ENCODE measurements around the gene MYO15A.

Gene MYO15A

DNA sequence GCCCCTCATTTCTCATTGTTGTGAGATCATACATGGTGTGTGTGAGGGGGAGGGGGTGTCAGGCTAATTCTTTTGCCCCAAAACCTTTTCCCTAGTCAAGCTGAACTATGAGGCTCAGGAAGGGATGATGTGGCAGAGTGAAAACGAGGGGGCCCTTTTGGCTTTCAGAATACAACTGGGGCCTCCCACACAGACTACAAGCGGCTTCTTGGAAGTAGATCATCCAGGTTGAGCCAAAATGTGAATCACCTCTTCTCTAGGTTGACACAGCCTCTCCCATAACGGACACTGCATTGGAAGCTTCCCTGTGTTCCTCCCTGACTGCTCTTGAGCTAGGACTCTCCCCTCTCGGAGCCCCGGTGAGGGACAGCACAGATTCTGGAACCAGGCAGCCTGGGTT, 72.8 kb downstream of the MYO15A start:
- no peaks in the 10 kb centered on the region for H3K9me3 ChIP-seq (ENCODE audit: control insufficient read depth, insufficient read depth, low read length)
- no peak overlapping the region for H3K9ac ChIP-seq (ENCODE audit: low read depth, low read length)
- H3K27me3 ChIP-seq (ENCODE audit: control insufficient read depth, insufficient read depth, low read length), result no peaks in the 10 kb centered on the region
- H3K36me3 ChIP-seq (ENCODE audit: control insufficient read depth, insufficient read depth, low read length), result peaks cover 6% of the 10 kb centered on the region; the same call in 1 of the 2 replicates
- H3K4me3 ChIP-seq (ENCODE audit: low read depth, low read length), result no peak overlapping the region
- peaks cover 14% of the 10 kb centered on the region for H3K4me1 ChIP-seq (ENCODE audit: control insufficient read depth, insufficient read depth, low read length)
- no peak overlapping the region for H3K27ac ChIP-seq (ENCODE audit: low read depth, low read length)

DNA sequence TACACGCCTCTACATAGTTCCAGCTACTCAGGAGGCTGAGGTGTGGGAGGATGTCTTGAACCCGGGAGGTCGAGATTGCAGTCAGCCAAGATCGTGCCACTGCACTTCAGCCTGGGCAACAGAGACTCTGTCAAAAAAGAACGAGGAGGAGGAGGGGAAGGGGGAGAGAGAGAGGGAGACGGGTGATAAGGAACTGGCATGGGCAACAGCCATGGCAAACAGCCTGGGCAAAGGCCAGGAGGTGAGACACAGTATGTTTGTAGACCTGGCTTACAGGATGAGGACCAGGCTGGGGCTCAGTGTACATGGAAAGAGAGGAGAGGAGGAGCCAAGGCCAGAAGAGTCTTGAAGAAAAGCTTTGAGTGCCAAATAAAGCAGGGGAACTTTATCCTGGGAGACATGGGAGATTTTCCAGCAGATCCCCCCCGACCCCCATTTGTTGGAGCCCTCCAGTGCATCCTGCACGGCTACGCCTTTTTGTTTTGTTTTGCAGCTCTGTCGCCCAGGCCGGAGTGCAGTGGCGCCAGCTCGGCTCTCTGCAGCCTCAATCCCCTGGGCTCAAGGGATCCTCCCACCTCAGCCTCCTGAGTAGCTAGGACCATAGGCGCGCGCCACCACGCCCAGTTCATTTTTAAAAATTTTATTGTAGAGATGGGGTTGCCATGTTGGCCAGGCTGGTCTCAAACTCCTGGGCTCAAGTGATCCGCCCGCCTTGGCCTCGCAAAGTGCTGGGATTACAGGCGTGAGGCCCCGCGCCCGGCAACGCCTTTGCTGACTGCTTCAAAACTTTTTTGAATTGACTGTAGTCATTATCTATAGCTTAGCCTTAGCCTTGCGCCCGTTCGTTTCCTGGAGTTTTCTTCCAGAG, 73.8 kb downstream of the MYO15A start:
- Histone ChIP-seq H3K9ac (ENCODE audit: low read depth, low read length) (peak overlapping the region; percentile 91), H3K4me1 (ENCODE audit: control insufficient read depth, insufficient read depth, low read length) (peaks cover 22% of the 10 kb centered on the region), H3K27me3 (ENCODE audit: control insufficient read depth, insufficient read depth, low read length) (no peaks in the 10 kb centered on the region), H3K27ac (ENCODE audit: low read depth, low read length) (peak overlapping the region; percentile 100), H3K9me3 (ENCODE audit: control insufficient read depth, insufficient read depth, low read length) (no peaks in the 10 kb centered on the region), H3K36me3 (ENCODE audit: control insufficient read depth, insufficient read depth, low read length) (peaks cover 16% of the 10 kb centered on the region; the same call in 1 of the 2 replicates), H3K4me3 (ENCODE audit: low read depth, low read length) (peak overlapping the region; percentile 71)

DNA sequence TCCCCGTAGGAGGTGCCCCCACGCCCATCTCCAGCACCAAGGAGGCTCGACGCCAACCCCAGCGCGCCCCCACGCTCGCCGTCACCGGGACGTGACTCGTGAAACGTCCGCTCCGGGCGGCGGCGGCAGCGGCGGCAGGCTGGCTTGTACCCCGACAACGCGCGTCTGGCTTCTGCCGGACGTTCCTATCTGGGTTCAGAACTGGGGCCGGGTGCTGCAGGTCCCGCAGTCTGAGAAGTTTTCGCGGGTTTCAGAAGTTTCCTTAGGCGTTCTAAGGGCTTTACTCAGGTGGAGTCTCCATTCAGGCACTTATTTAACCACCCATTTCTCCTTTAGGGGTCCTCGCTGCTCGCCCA, 74.4 kb downstream of the MYO15A start:
- Histone ChIP-seq H3K4me3 (ENCODE audit: low read depth, low read length) (peak overlapping the region; percentile 71), H3K4me1 (ENCODE audit: control insufficient read depth, insufficient read depth, low read length) (peaks cover 25% of the 10 kb centered on the region), H3K9ac (ENCODE audit: low read depth, low read length) (peak overlapping the region; percentile 91), H3K9me3 (ENCODE audit: control insufficient read depth, insufficient read depth, low read length) (no peaks in the 10 kb centered on the region), H3K27ac (ENCODE audit: low read depth, low read length) (peak overlapping the region; percentile 100), H3K36me3 (ENCODE audit: control insufficient read depth, insufficient read depth, low read length) (peaks cover 22% of the 10 kb centered on the region), H3K27me3 (ENCODE audit: control insufficient read depth, insufficient read depth, low read length) (no peaks in the 10 kb centered on the region)

DNA sequence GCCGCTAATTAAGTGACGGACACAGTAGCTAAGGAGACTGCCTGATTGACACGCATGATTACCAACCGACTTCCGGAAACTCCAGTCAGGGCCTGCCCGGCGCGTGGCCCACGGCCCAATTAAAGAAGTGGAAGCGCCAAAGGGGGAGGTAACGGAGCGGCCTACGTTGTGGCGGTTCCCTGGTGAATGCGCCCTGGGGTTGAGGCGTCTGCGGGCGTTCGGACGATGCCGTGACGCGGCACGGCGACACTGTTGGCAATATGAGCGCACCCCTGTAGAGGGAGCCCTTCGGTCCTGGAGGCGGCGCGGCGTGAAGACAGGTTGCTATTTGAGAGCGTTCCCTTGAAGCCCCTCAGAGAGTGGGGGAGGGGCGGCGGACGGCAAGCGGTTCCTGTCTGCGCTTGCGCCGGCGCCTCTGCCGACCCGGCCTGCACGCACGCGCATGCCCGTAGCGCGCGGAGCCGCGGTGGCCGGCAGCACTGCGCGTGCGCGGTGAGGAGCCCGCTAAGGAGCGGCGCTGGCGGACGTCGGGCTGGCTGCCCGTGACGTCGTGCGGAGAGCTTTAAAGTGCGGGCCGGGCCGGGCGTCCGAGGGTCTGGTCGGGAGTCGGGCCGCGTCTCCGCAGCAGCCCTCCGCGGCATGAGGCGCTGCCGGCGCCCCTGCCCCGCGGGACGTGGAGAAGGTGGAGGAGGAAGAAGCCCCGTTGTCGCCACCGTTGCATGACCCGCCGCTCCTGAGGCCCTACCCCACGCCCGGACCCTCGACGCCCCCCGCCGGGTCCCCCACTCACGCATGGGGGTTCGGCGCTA, 75.0 kb downstream of the MYO15A start, which contains the start of gene ALKBH5:
Gene ALKBH5, plus strand, starts transcription at position 495 of the 809 bp plus-strand sequence. CDS start 416 bp downstream, outside the sequence.
- Histone ChIP-seq H3K9me3 (ENCODE audit: control insufficient read depth, insufficient read depth, low read length) (no peaks in the 10 kb centered on the region), H3K9ac (ENCODE audit: low read depth, low read length) (peak within 1 kb of the TSS; percentile 91), H3K36me3 (ENCODE audit: control insufficient read depth, insufficient read depth, low read length) (peaks cover 28% of the 10 kb centered on the region), H3K4me3 (ENCODE audit: low read depth, low read length) (peak within 1 kb of the TSS; percentile 71), H3K27ac (ENCODE audit: low read depth, low read length) (peak within 1 kb of the TSS; percentile 100), H3K4me1 (ENCODE audit: control insufficient read depth, insufficient read depth, low read length) (peaks cover 25% of the 10 kb centered on the region), H3K27me3 (ENCODE audit: control insufficient read depth, insufficient read depth, low read length) (no peaks in the 10 kb centered on the region)

DNA sequence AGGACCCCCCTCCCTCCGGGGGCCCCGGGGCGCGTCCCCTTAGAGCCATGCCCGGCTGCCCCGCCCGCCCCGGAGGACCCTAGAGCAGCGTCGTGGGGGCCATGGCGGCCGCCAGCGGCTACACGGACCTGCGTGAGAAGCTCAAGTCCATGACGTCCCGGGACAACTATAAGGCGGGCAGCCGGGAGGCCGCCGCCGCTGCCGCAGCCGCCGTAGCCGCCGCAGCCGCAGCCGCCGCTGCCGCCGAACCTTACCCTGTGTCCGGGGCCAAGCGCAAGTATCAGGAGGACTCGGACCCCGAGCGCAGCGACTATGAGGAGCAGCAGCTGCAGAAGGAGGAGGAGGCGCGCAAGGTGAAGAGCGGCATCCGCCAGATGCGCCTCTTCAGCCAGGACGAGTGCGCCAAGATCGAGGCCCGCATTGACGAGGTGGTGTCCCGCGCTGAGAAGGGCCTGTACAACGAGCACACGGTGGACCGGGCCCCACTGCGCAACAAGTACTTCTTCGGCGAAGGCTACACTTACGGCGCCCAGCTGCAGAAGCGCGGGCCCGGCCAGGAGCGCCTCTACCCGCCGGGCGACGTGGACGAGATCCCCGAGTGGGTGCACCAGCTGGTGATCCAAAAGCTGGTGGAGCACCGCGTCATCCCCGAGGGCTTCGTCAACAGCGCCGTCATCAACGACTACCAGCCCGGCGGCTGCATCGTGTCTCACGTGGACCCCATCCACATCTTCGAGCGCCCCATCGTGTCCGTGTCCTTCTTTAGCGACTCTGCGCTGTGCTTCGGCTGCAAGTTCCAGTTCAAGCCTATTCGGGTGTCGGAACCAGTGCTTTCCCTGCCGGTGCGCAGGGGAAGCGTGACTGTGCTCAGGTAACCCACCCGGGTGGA, 75.8 kb downstream of the MYO15A start:
- peak overlapping the region; percentile 100 for H3K27ac ChIP-seq (ENCODE audit: low read depth, low read length)

DNA sequence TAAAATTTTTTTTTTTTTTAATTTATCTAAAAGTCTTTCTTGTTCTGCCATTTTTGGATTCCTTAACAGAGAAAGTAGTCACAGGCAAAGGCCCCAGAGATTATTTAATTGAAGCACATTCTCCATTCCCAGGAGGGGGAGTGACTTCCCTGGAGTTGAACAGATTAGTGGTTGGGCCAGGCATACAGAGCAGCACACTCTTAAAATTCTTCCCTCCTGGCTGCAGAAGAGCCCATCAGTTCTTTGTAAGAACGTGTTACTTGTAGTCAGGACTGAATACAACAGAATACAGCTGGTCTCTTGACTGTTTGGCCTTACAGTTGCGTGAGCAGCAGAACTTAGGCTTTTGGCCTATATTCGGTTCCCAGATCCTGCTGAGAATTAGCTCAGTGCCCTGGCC, 76.8 kb downstream of the MYO15A start:
- Histone ChIP-seq H3K4me3 (ENCODE audit: low read depth, low read length) (peak overlapping the region; percentile 71), H3K27ac (ENCODE audit: low read depth, low read length) (no peak overlapping the region), H3K9ac (ENCODE audit: low read depth, low read length) (peak overlapping the region; percentile 91; the same call in 1 of the 2 replicates), H3K36me3 (ENCODE audit: control insufficient read depth, insufficient read depth, low read length) (peaks cover 37% of the 10 kb centered on the region), H3K4me1 (ENCODE audit: control insufficient read depth, insufficient read depth, low read length) (peaks cover 25% of the 10 kb centered on the region), H3K9me3 (ENCODE audit: control insufficient read depth, insufficient read depth, low read length) (no peaks in the 10 kb centered on the region), H3K27me3 (ENCODE audit: control insufficient read depth, insufficient read depth, low read length) (no peaks in the 10 kb centered on the region)

More for the DNA sequence above, 75.8 kb downstream of the MYO15A start:
- H3K36me3 ChIP-seq (ENCODE audit: control insufficient read depth, insufficient read depth, low read length), result peaks cover 32% of the 10 kb centered on the region
- peak overlapping the region; percentile 71 for H3K4me3 ChIP-seq (ENCODE audit: low read depth, low read length)
- H3K27me3 ChIP-seq (ENCODE audit: control insufficient read depth, insufficient read depth, low read length), result no peaks in the 10 kb centered on the region
- peaks cover 25% of the 10 kb centered on the region for H3K4me1 ChIP-seq (ENCODE audit: control insufficient read depth, insufficient read depth, low read length)
- no peaks in the 10 kb centered on the region for H3K9me3 ChIP-seq (ENCODE audit: control insufficient read depth, insufficient read depth, low read length)
- peak overlapping the region; percentile 91 for H3K9ac ChIP-seq (ENCODE audit: low read depth, low read length)

DNA sequence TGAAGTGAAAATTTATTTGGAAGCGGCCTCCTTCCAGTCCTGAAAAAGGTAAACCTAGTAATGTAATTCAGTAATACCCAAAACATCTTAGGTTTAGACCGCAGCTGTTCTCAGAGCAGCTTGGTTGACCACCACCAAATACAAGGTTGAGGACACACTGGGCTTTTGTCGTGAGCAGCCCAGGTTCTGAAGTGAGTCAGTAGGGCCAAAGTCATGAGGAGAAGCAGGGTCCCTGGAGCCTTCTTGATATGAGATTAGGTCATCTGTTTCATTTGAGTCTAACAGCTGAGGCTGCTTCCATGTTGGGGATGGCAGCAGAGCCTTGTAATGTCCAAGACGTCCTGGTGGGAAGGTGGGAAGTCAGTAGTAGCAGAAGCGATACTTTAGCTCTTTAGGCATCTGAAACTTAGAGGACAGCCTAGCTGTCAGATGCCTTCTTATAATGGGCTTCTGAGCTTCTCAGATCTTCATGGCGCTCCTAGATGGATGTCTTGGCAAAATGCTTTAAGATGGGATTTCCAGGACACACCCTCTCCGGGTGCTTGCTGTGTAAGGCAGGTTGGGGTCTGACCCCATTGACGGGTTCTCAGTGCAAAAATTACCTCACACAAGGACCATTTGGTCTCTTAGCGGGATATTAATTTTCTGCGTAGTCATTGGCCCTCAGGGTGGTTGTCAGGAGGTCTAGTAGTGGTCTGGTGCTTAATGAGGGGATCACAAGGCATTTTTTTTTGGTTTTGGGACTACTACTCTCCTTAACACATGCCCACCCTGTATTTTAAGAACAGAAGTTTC, 77.5 kb downstream of the MYO15A start:
- Histone ChIP-seq H3K36me3 (ENCODE audit: control insufficient read depth, insufficient read depth, low read length) (peaks cover 42% of the 10 kb centered on the region), H3K27me3 (ENCODE audit: control insufficient read depth, insufficient read depth, low read length) (no peaks in the 10 kb centered on the region), H3K4me1 (ENCODE audit: control insufficient read depth, insufficient read depth, low read length) (peaks cover 25% of the 10 kb centered on the region), H3K4me3 (ENCODE audit: low read depth, low read length) (peak overlapping the region; percentile 71), H3K27ac (ENCODE audit: low read depth, low read length) (no peak overlapping the region), H3K9me3 (ENCODE audit: control insufficient read depth, insufficient read depth, low read length) (no peaks in the 10 kb centered on the region), H3K9ac (ENCODE audit: low read depth, low read length) (no peak overlapping the region)

DNA sequence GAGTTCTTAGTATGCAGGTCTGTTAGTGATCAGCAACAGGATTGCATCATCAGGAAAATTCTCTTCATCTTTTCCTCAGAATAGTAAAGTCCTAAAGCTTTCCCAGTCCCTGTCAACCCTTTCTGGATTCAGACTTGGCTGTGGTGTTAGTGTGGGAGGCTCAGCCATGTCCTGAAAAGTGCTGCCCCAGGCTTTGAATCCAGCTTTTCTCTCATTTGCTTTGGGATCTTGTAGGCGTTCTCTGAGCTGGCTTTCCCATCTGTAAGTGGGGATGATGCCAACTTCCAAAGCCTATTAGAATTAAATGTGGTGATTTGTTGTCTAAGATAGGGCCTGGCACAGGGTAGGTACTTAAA, 78.0 kb downstream of the MYO15A start:
- H3K4me1 ChIP-seq (ENCODE audit: control insufficient read depth, insufficient read depth, low read length), result peaks cover 25% of the 10 kb centered on the region
- H3K9me3 ChIP-seq (ENCODE audit: control insufficient read depth, insufficient read depth, low read length), result no peaks in the 10 kb centered on the region
- H3K9ac ChIP-seq (ENCODE audit: low read depth, low read length), result no peak overlapping the region
- H3K36me3 ChIP-seq (ENCODE audit: control insufficient read depth, insufficient read depth, low read length), result peaks cover 48% of the 10 kb centered on the region
- H3K4me3 ChIP-seq (ENCODE audit: low read depth, low read length), result peak overlapping the region; percentile 71
- no peaks in the 10 kb centered on the region for H3K27me3 ChIP-seq (ENCODE audit: control insufficient read depth, insufficient read depth, low read length)
- H3K27ac ChIP-seq (ENCODE audit: low read depth, low read length), result no peak overlapping the region

DNA sequence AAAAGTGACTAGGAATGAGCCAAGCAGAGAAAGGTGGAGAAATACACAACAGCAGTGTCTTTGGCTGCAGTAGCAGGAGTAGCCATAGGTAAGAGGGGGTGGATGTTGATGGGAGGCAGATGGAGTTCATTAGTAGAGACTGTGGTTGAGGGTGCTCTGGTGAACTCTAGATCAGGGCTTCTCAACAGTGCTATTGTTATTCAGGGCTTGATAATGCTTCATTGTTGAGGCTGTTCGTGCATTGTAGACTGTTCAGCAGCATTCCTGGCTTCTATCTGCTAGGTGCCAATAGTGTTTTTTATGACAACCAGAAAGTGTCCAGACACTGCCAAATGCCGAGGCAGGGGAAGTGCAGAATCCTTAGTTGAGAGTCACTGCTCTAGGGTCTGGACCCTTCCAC, 78.7 kb downstream of the MYO15A start:
- Histone ChIP-seq H3K27me3 (ENCODE audit: control insufficient read depth, insufficient read depth, low read length) (no peaks in the 10 kb centered on the region), H3K4me3 (ENCODE audit: low read depth, low read length) (0 out of 2 replicates have a peak overlapping the region, but pooled peaks have one; percentile 71), H3K9ac (ENCODE audit: low read depth, low read length) (no peak overlapping the region), H3K27ac (ENCODE audit: low read depth, low read length) (no peak overlapping the region), H3K4me1 (ENCODE audit: control insufficient read depth, insufficient read depth, low read length) (peaks cover 25% of the 10 kb centered on the region), H3K36me3 (ENCODE audit: control insufficient read depth, insufficient read depth, low read length) (peaks cover 48% of the 10 kb centered on the region), H3K9me3 (ENCODE audit: control insufficient read depth, insufficient read depth, low read length) (no peaks in the 10 kb centered on the region)
